Glomerular endothelial cell (primary cell): ENCODE measurements around the gene DPH5. TPM values are rescaled to one million over a fixed set of nuclear protein-coding genes. Genes with fewer than 3 reads are reported as not detected.
"Not testable (repeated sequence)": the region's sequence is repeated elsewhere in the genome, so short reads cannot be mapped to it uniquely, and the experiment has no call there.

Experiments used
- DNase-seq: peaks from one replicate; pipeline ENCODE4 v3.0.0-alpha.2; 2011; ENCODE audit warnings: low read depth, low spot score; ENCODE audit errors: extremely low read depth
- total RNA-seq: library from RNA; depleted of rRNA; stranded (reverse); fragments of >200 nt; gene quantifications from 2 replicates; pipeline ENCODE4 v1.2.3, GENCODE V29; 2015

The DPH5 gene
- total RNA-seq, 1 donor from 2014 or later = 13.7 TPM

DNA sequence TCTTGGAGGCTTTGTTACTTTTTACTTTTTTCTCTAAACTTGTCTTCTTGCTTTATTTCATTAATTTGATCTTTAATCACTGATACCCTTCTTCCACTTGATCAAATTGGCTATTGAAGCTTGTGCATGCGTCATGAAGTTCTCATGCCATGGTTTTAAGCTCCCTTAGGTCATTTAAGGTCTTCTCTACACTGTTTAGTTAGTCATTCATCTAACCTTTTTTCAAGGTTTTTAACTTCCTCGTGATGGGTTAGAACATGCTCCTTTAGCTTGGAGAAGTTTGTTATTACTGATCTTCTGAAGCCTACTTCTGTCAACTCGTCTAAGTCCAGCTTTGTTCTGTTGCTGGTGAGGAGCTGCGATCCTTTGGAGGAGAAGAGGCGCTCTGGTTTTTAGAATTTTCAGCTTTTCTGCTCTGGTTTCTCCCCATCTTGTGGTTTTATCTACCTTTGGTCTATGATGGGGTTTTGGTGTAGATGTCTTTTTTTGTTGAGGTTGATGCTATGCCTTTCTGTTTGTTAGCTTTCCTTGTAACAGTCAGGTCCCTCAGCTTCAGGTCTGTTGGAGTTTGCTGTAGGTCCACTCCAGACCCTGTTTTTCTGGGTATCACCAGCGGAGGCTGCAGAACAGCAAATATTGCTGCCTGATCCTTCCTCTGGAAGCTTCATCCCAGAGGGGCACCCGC, 76.7 kb downstream of the DPH5 start:
- DNase-seq = not testable (repeated sequence)

DNA sequence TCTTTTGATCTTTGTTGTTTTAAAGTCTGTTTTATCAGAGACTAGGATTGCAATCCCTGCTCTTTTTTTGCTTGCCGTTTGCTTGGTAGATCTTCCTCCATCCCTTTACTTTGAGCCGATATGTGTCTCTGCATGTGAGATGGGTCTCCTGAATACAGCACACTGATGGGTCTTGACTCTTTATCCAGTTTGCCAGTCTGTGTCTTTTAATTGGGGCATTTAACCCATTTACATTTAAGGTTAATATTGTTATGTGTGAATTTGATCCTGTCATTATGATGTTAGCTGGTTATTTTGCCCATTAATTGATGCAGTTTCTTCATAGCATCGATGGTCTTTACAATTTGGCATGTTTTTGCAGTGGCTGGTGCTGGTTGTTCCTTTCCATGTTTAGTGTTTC, 77.8 kb downstream of the DPH5 start:
- DNase-seq = not testable (repeated sequence)

DNA sequence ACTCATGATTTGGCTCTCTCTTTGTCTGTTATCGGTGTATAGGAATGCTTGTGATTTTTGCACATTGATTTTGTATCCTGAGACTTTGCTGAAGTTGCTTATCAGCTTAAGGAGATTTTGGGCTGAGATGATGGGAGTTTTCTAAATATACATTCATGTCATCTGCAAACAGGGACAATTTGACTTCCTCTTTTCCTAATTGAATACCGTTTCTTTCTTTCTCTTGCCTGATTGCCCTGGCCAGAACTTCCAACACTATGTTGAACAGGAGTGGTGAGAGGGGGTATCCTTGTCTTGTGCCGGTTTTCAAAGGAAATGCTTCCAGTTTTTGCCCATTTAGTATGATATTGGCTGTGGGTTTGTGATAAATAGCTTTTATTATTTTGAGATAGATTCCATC, 79.5 kb downstream of the DPH5 start:
- not testable (repeated sequence) for DNase-seq

DNA sequence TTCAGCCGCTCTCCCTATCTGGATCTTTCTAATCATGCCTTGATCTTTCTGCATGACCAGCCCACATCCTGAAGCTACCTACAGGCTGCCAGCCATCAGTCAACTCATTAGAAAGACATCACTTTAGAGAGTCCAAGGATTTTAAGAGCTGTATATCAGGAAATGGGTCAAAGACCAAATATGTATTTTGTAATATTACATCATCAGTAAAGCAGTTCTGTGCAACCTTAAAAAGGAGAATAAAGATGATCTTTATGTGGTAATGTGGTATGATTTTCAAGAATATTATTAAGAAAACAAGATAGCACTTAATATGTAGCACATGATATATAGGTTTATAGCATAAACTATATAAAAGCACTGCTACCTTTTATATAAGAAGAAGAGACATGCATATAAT, 82.1 kb downstream of the DPH5 start:
- DNase-seq = no peak

DNA sequence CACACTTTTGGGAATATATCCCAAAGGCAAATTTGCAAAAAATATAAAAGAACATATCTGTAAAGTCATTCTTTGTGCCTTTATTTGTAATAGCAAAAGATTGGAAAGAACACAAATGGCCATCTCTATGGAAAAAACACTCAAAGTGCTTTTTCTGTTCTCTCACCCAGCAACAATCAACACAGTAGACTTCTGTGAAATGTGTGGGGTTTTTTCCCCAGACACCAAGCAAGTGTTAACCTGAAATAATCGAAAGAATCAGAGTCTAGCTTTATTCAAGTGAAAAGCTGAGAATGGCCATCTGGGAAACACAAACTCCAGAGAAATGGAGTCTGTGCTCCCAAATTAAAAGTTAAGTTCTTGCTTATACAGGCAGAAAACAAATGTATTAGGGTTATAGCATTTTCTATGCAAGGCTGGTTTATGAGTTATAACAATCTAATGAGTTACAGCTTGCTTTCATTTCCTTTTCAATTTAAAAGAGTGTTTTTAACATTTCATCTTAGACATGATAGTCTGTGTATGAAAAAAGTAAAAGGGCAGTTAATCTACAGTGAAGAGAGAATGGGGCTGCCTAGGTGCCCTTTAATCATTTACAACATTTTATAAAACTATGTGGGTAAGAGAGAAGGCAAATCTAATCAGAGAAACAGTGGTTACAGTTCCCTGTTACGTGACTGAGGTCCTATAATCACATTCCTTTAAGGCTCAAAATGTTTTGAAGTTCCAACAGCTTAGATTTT, 83.1 kb downstream of the DPH5 start:
- DNase-seq = no peak

DNA sequence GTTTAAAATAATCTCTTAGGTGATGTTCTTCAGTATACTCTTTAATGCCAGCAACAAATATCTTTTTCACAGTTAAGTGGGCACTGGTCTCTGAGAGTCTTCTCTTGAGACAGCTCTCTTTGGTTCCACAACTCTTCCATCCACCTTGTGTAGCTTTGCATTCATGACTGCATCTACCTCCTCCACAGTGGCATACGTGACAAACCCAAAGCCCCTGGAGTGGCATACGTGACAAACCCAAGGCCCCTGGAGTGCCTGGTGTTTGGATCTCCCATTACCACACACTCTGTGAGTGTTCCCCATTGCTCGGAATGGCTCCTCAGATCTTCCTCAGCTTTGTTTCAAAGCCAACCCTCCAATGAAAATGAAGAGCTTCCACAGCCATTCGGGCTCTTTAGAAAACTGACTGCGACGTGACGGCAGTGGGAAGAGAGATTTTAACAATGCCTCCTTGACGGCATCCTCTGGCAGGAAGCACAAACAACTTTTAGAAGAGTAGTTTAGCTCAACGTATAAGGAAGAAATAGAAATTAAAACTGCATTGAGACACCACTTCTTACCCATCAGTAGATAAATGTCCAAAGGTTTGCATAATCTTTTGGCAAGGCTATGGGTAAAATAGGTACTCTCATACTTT, 83.9 kb downstream of the DPH5 start:
- no peak for DNase-seq

DNA sequence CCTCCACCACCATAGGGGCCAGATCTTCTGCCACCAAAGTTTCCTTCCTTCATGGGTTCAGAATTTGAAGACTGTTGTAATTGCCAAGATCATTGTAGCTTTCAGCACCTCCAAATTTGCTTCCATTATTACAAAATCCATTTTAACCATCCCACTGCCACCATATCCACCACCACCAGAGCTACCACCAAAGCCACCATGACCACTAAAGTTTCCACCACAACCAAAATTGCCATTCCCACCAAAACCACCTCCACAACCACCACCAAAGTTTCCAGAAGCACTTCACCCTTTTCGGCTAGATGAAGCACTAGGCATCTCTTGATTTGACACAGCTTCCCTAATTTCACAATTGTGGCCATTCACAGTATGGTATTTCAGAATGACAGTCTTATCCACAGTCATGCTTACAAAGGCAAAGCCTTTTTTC, 84.5 kb downstream of the DPH5 start:
- DNase-seq = no peak

Other genes with a start within 250 kb of the DPH5 start
- 19.2 and 20.0 TPM in 2 replicates for gene EXTL2, start 130.9 kb downstream of the DPH5 start, total RNA-seq
- gene SLC30A7, start 129.7 kb downstream of the DPH5 start, total RNA-seq = 34.3 and 36.1 TPM in 2 replicates
- 260 and 279 TPM in 2 replicates for gene S1PR1, start 211.2 kb upstream of the DPH5 start, total RNA-seq